K562 (cell line): ENCODE data around the gene HIP1R. TPM values are rescaled to one million over a fixed set of nuclear protein-coding genes. Genes with fewer than 3 reads are reported as not detected.

Experiments
- polyA plus RNA-seq, 8 experiments: library from polyadenylated mRNA; depleted of rRNA in 4 of 8; stranded (reverse) in 5 of 8; unstranded in 3 of 8; fragments of >200 nt; fragmentation: Nextera tagmentation in 2 of 8; fragmentation: Illumina TruSeq in 1 of 8; extraction: Ambion mirVana in 2 of 8; extraction: Trizol in 1 of 8; gene quantifications; 2 replicates each; pipeline versions ENCODE4 v1.2.1 to v1.2.3, GENCODE V29; 2011 to 2014; ENCODE audit warnings: inconsistent platforms in 1 of 8, missing spikeins in 1 of 8
- total RNA-seq, 7 experiments: library from RNA; depleted of rRNA in 6 of 7; stranded (reverse); fragments of >200 nt in 6 of 7; fragmentation: Illumina TruSeq in 2 of 7; extraction: Trizol in 2 of 7; gene quantifications; 2 replicates each; pipeline versions ENCODE4 v1.2.1 to v1.2.3, GENCODE V29; 2011 to 2021; ENCODE audit warnings: low replicate concordance in 1 of 7
- TF ChIP-seq, protein P1 (sequence below): fragments of 200-600 bp; sonication (generic); IDR thresholded peaks from one replicate; pipeline ENCODE4 v1.6.1; 2012; ENCODE audit warnings: mild to moderate bottlenecking, low read depth, low read length, inconsistent platforms

HIP1R gene
- total and polyA plus RNA-seq, 9 of the 15 experiments (the other 6 are each of a cell fraction or from before 2014, with no cell fraction given): 0.15 to 31.0 (median 14.2) TPM

DNA sequence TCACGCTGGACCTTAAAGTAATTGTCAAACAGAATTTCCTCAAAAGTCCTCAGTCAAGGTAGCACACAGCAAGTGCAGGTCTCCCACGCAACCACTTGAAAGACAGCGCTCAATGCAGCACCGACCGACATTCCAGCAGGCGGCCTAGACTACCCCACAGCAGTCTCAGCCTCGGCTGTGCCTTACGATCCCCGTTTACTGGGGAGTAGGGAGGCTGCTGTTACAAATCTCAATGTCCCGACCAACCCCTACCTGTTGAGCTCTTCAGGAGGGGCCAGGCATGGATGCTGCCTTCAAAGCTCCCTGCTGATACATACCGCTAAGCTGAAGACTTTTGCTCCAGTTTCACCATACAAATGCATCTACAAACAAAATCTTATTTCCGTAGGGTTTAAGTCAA, 38.8 kb downstream of the HIP1R start (continued):
- TF ChIP-seq, protein P1, sequence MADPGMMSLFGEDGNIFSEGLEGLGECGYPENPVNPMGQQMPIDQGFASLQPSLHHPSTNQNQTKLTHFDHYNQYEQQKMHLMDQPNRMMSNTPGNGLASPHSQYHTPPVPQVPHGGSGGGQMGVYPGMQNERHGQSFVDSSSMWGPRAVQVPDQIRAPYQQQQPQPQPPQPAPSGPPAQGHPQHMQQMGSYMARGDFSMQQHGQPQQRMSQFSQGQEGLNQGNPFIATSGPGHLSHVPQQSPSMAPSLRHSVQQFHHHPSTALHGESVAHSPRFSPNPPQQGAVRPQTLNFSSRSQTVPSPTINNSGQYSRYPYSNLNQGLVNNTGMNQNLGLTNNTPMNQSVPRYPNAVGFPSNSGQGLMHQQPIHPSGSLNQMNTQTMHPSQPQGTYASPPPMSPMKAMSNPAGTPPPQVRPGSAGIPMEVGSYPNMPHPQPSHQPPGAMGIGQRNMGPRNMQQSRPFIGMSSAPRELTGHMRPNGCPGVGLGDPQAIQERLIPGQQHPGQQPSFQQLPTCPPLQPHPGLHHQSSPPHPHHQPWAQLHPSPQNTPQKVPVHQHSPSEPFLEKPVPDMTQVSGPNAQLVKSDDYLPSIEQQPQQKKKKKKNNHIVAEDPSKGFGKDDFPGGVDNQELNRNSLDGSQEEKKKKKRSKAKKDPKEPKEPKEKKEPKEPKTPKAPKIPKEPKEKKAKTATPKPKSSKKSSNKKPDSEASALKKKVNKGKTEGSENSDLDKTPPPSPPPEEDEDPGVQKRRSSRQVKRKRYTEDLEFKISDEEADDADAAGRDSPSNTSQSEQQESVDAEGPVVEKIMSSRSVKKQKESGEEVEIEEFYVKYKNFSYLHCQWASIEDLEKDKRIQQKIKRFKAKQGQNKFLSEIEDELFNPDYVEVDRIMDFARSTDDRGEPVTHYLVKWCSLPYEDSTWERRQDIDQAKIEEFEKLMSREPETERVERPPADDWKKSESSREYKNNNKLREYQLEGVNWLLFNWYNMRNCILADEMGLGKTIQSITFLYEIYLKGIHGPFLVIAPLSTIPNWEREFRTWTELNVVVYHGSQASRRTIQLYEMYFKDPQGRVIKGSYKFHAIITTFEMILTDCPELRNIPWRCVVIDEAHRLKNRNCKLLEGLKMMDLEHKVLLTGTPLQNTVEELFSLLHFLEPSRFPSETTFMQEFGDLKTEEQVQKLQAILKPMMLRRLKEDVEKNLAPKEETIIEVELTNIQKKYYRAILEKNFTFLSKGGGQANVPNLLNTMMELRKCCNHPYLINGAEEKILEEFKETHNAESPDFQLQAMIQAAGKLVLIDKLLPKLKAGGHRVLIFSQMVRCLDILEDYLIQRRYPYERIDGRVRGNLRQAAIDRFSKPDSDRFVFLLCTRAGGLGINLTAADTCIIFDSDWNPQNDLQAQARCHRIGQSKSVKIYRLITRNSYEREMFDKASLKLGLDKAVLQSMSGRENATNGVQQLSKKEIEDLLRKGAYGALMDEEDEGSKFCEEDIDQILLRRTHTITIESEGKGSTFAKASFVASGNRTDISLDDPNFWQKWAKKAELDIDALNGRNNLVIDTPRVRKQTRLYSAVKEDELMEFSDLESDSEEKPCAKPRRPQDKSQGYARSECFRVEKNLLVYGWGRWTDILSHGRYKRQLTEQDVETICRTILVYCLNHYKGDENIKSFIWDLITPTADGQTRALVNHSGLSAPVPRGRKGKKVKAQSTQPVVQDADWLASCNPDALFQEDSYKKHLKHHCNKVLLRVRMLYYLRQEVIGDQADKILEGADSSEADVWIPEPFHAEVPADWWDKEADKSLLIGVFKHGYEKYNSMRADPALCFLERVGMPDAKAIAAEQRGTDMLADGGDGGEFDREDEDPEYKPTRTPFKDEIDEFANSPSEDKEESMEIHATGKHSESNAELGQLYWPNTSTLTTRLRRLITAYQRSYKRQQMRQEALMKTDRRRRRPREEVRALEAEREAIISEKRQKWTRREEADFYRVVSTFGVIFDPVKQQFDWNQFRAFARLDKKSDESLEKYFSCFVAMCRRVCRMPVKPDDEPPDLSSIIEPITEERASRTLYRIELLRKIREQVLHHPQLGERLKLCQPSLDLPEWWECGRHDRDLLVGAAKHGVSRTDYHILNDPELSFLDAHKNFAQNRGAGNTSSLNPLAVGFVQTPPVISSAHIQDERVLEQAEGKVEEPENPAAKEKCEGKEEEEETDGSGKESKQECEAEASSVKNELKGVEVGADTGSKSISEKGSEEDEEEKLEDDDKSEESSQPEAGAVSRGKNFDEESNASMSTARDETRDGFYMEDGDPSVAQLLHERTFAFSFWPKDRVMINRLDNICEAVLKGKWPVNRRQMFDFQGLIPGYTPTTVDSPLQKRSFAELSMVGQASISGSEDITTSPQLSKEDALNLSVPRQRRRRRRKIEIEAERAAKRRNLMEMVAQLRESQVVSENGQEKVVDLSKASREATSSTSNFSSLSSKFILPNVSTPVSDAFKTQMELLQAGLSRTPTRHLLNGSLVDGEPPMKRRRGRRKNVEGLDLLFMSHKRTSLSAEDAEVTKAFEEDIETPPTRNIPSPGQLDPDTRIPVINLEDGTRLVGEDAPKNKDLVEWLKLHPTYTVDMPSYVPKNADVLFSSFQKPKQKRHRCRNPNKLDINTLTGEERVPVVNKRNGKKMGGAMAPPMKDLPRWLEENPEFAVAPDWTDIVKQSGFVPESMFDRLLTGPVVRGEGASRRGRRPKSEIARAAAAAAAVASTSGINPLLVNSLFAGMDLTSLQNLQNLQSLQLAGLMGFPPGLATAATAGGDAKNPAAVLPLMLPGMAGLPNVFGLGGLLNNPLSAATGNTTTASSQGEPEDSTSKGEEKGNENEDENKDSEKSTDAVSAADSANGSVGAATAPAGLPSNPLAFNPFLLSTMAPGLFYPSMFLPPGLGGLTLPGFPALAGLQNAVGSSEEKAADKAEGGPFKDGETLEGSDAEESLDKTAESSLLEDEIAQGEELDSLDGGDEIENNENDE: no peak
